Osteoblast (primary cell): ENCODE measurements around the gene GALNT16. TPM values are rescaled to one million over a fixed set of nuclear protein-coding genes. Genes with fewer than 3 reads are reported as not detected.
A peak's percentile ranks its signal among the peaks of the same experiment; 100 is the strongest.

Source experiments
- DNase-seq: peaks from one replicate; pipeline ENCODE4 v3.0.0; 2011; ENCODE audit warnings: low spot score, mixed read lengths; ENCODE audit not compliant: insufficient read length; ENCODE audit errors: missing footprints
- H2AFZ ChIP-seq: 2 replicates; pipeline ENCODE4 v1.6.0; 2011; ENCODE audit warnings: mild to moderate bottlenecking, low read length
- H3K27ac ChIP-seq: 2 replicates; pipeline ENCODE4 v1.5.1; 2011; ENCODE audit warnings: mild to moderate bottlenecking, low read depth, low read length, moderate library complexity
- H3K27me3 ChIP-seq: 2 replicates; pipeline ENCODE4 v1.6.0; 2012; ENCODE audit warnings: mild to moderate bottlenecking, control low read depth, inconsistent platforms, low read length, moderate library complexity; ENCODE audit not compliant: insufficient read depth
- H3K36me3 ChIP-seq: 2 replicates; pipeline ENCODE4 v1.5.1; 2011; ENCODE audit warnings: mild to moderate bottlenecking, low read length, control low read depth, moderate library complexity; ENCODE audit not compliant: insufficient read depth
- H3K4me1 ChIP-seq: 2 replicates; pipeline ENCODE4 v1.5.1; 2011; ENCODE audit warnings: mild to moderate bottlenecking, low read length, control low read depth, moderate library complexity; ENCODE audit not compliant: insufficient read depth
- H3K4me2 ChIP-seq: 2 replicates; pipeline ENCODE4 v1.6.0; 2011; ENCODE audit warnings: mild to moderate bottlenecking, low read length; ENCODE audit not compliant: insufficient read depth
- H3K4me3 ChIP-seq: fragments of 200-600 bp; sonication (generic); 3 replicates; pipeline ENCODE4 v1.5.1; 2012; ENCODE audit warnings: mild to moderate bottlenecking, low read length, inconsistent platforms; ENCODE audit not compliant: insufficient read depth
- H3K79me2 ChIP-seq: 2 replicates; pipeline ENCODE4 v1.6.0; 2012; ENCODE audit warnings: mild to moderate bottlenecking, low read length, control low read depth, inconsistent platforms; ENCODE audit not compliant: insufficient read depth
- H3K9me3 ChIP-seq: 2 replicates; pipeline ENCODE4 v1.5.1; 2011; ENCODE audit warnings: low read depth, low read length, control low read depth
- H4K20me1 ChIP-seq: 2 replicates; pipeline ENCODE4 v1.6.0; 2012; ENCODE audit warnings: mild to moderate bottlenecking, low read length, control low read depth; ENCODE audit not compliant: insufficient read depth
- CTCF ChIP-seq: IDR thresholded peaks from 2 replicates; pipeline ENCODE4 v1.5.1; 2011; ENCODE audit warnings: mild to moderate bottlenecking, low read depth, low read length, moderate library complexity; ENCODE audit errors: extremely low read depth
- total RNA-seq: library from RNA; depleted of rRNA; stranded (reverse); fragments of >200 nt; gene quantifications from 2 replicates; pipeline ENCODE4 v1.2.3, GENCODE V29; 2012

The GALNT16 gene
- total RNA-seq, 1 donor: 4.0 TPM

- peak overlapping the region; percentile 41 for H3K4me2 ChIP-seq
- H3K9me3 ChIP-seq: no peaks in the 10 kb centered on the region
- peaks cover 24% of the 10 kb centered on the region for H3K4me1 ChIP-seq
- no peaks in the 10 kb centered on the region for H3K27me3 ChIP-seq
- no peak for TF ChIP-seq CTCF
- no peaks in the 10 kb centered on the region for H3K79me2 ChIP-seq
- no peak overlapping the region for H3K4me3 ChIP-seq
- no peak overlapping the region for H2AFZ ChIP-seq
- H3K27ac ChIP-seq: peak overlapping the region; percentile 92
- no peak for DNase-seq
- H4K20me1 ChIP-seq: no peaks in the 10 kb centered on the region
- H3K36me3 ChIP-seq: no peaks in the 10 kb centered on the region
Measured at GRCh38 chr14:69269381-69269780, 9.4 kb downstream of the GALNT16 start.

- no peak for TF ChIP-seq CTCF
- Histone ChIP-seq H3K36me3 (no peaks in the 10 kb centered on the region), H3K4me3 (no peak overlapping the region), H3K9me3 (no peaks in the 10 kb centered on the region), H3K27ac (no peak overlapping the region), H3K79me2 (no peaks in the 10 kb centered on the region), H3K4me2 (no peak overlapping the region), H4K20me1 (no peaks in the 10 kb centered on the region), H3K4me1 (peaks cover 24% of the 10 kb centered on the region), H2AFZ (no peak overlapping the region), H3K27me3 (peaks cover 2% of the 10 kb centered on the region)
- DNase-seq: no peak
Measured at GRCh38 chr14:69270097-69270496, 10.1 kb downstream of the GALNT16 start.

GRCh38 chr14:69270795-69271708 is 11.1 kb downstream of the GALNT16 start:
- TF ChIP-seq CTCF: no peak
- no peaks in the 10 kb centered on the region for H3K9me3 ChIP-seq
- no peaks in the 10 kb centered on the region for H4K20me1 ChIP-seq
- no peak for DNase-seq
- peaks cover 2% of the 10 kb centered on the region for H3K27me3 ChIP-seq
- peaks cover 24% of the 10 kb centered on the region for H3K4me1 ChIP-seq
- no peaks in the 10 kb centered on the region for H3K79me2 ChIP-seq
- no peaks in the 10 kb centered on the region for H3K36me3 ChIP-seq
- H2AFZ ChIP-seq: peak overlapping the region; percentile 0
- H3K4me2 ChIP-seq: no peak overlapping the region
- no peak overlapping the region for H3K27ac ChIP-seq
- H3K4me3 ChIP-seq: no peak overlapping the region

- H2AFZ ChIP-seq: no peak overlapping the region
- peaks cover 4% of the 10 kb centered on the region for H3K4me1 ChIP-seq
- H3K27me3 ChIP-seq: peaks cover 2% of the 10 kb centered on the region
- no peak for TF ChIP-seq CTCF
- no peak for DNase-seq
- no peaks in the 10 kb centered on the region for H3K79me2 ChIP-seq
- H3K4me2 ChIP-seq: no peak overlapping the region
- H3K36me3 ChIP-seq: no peaks in the 10 kb centered on the region
- H3K27ac ChIP-seq: no peak overlapping the region
- no peaks in the 10 kb centered on the region for H4K20me1 ChIP-seq
- H3K9me3 ChIP-seq: no peaks in the 10 kb centered on the region
- H3K4me3 ChIP-seq: no peak overlapping the region
Measured at GRCh38 chr14:69274321-69274720, 14.4 kb downstream of the GALNT16 start.
